Stimulated activated CD8-positive, alpha-beta memory T cell treated with anti-CD3 and anti-CD28 coated beads, Interleukin-12 subunit alpha, Interleukin-12 subunit beta, amount 100 ng/mL, for 24 hours (primary cell): ENCODE measurements around the gene STAT6.
"Not testable (repeated sequence)": the region's sequence is repeated elsewhere in the genome, so short reads cannot be mapped to it uniquely, and the experiment has no call there.

ENCODE experiments used
- DNase-seq: peaks from one replicate; pipeline ENCODE4 v3.0.0-alpha.2; 2020; ENCODE audit errors: extremely low read depth

The STAT6 gene

GRCh38 chr12:57126561-57126960, 15.4 kb upstream of the STAT6 start:
- no peak for DNase-seq

GRCh38 chr12:57126061-57126460, 14.9 kb upstream of the STAT6 start:
- no peak for DNase-seq

- no peak for DNase-seq
These were observed 13.2 kb upstream of the STAT6 start for GRCh38 chr12:57124261-57124877.

- no peak for DNase-seq
These were observed 12.7 kb upstream of the STAT6 start for GRCh38 chr12:57123813-57124212.

- DNase-seq: not testable (repeated sequence)
These were observed 9.6 kb upstream of the STAT6 start for GRCh38 chr12:57120718-57121117.

GRCh38 chr12:57119294-57120085, 8.3 kb upstream of the STAT6 start:
- no peak for DNase-seq

- no peak for DNase-seq
These were observed 7.6 kb upstream of the STAT6 start for GRCh38 chr12:57118711-57119271.

GRCh38 chr12:57116580-57117281, 5.6 kb upstream of the STAT6 start:
- no peak for DNase-seq

GRCh38 chr12:57112492-57113294, 1.5 kb upstream of the STAT6 start:
- no peak for DNase-seq

GRCh38 chr12:57110104-57111030, 795 bp downstream of the STAT6 start:
- peak; percentile 47 for DNase-seq

GRCh38 chr12:57109207-57110103, 1.7 kb downstream of the STAT6 start:
- no peak for DNase-seq

- no peak for DNase-seq
These were observed 3.6 kb downstream of the STAT6 start for GRCh38 chr12:57107456-57108155.

GRCh38 chr12:57106021-57106708, 5.0 kb downstream of the STAT6 start:
- no peak for DNase-seq

GRCh38 chr12:57105011-57105753, 6.0 kb downstream of the STAT6 start:
- no peak for DNase-seq

- DNase-seq: no peak
These were observed 6.8 kb downstream of the STAT6 start for GRCh38 chr12:57104292-57104910.

- DNase-seq: no peak
These were observed 7.3 kb downstream of the STAT6 start for GRCh38 chr12:57103856-57104255.
